Activated naive CD4-positive, alpha-beta T cell treated with anti-CD3 and anti-CD28 coated beads, Interleukin-2, amount 50 U/mL, for 72 hours (primary cell): Measurements from ENCODE around the gene BRD7. TPM values are rescaled to one million over a fixed set of nuclear protein-coding genes. Genes with fewer than 3 reads are reported as not detected.
"Not testable (repeated sequence)": the region's sequence is repeated elsewhere in the genome, so short reads cannot be mapped to it uniquely, and the experiment has no call there.

Experiments used
- ATAC-seq, 2 donors: fragments of 150-1000 bp; cut with Tn5 transposase; 2 replicates each; pipeline ENCODE4 v1.10.0; 2021; ENCODE audit warnings: mild to moderate bottlenecking in 2 of 2, moderate library complexity in 2 of 2
- DNase-seq, 2 donors: peaks; one replicate each; pipeline ENCODE4 v3.0.0; 2021 to 2022; ENCODE audit warnings: low spot score in 2 of 2
- H3K27ac Mint-ChIP-seq, 2 donors: one replicate each; pipeline ENCODE4 v1.8.0; 2022; ENCODE audit warnings: mild to moderate bottlenecking in 2 of 2, mixed read lengths in 2 of 2
- H3K36me3 Mint-ChIP-seq, 2 donors: one replicate each; pipeline ENCODE4 v1.8.0; 2022; ENCODE audit warnings: mixed read lengths in 2 of 2
- H3K9me3 Mint-ChIP-seq, 2 donors: one replicate each; pipeline ENCODE4 v1.8.0; 2022; ENCODE audit warnings: mixed read lengths in 2 of 2
- total RNA-seq, 2 donors: library from RNA; stranded (reverse); gene quantifications; one replicate each; pipeline ENCODE4 v1.2.3, GENCODE V29; 2022

Gene BRD7
- total RNA-seq, 2 donors from 2014 or later, result 71.5 to 84.9 TPM

GRCh38 chr16:50371936-50372595 is 3.3 kb upstream of the BRD7 start:
- DNase-seq (no peak), ATAC-seq (no peak)
- Mint-ChIP-seq H3K9me3 (no peaks in the 10 kb centered on the region), H3K27ac (no peak overlapping the region), H3K36me3 (peaks cover 10 to 11% of the 10 kb centered on the region in 2 donors)

DNA sequence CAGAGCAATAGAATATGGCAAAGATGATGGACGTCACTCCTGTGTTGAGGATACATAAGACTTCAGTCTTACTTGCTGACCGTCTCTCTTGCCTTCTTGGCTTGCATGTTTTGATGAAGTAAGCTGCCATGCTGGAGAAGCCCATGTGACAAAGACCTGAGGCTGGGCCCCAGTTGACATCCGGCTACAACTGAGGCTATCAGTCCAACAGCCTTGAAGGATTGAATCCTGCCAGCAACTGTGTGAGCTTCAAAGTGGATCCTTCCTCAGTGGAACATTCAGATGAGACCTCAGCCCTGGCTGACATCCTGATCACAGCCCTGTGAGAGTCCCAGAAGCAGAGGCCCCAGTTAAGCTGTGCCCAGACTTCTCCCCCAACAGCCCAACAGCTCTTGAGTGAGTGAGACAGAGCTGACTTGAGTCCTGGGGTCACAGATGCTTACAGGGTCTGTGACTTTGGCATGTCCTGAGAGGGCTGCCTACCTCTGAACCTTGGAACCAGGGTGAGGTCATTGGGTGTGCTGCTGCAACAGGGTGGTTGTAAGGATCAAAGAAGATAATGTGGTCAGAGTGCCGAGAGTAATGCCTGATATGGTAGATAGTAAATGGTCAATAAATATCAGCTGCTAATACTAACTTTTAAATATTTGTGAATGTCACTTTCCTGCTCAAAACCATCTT is 2.4 kb upstream of the BRD7 start:
- Mint-ChIP-seq H3K36me3 (peaks cover 10 to 13% of the 10 kb centered on the region in 2 donors), H3K27ac (no peak overlapping the region), H3K9me3 (no peaks in the 10 kb centered on the region)
- no peak for ATAC-seq
- no peak for DNase-seq

GRCh38 chr16:50369133-50369804 is 481 bp upstream of the BRD7 start:
- peak in 1 of 2 donors; percentile 2 for ATAC-seq
- no peaks in the 10 kb centered on the region for H3K9me3 Mint-ChIP-seq
- H3K36me3 Mint-ChIP-seq, result peaks cover 23 to 30% of the 10 kb centered on the region in 2 donors
- no peak for DNase-seq
- peak overlapping the region; percentile 92 to 96 for H3K27ac Mint-ChIP-seq

DNA sequence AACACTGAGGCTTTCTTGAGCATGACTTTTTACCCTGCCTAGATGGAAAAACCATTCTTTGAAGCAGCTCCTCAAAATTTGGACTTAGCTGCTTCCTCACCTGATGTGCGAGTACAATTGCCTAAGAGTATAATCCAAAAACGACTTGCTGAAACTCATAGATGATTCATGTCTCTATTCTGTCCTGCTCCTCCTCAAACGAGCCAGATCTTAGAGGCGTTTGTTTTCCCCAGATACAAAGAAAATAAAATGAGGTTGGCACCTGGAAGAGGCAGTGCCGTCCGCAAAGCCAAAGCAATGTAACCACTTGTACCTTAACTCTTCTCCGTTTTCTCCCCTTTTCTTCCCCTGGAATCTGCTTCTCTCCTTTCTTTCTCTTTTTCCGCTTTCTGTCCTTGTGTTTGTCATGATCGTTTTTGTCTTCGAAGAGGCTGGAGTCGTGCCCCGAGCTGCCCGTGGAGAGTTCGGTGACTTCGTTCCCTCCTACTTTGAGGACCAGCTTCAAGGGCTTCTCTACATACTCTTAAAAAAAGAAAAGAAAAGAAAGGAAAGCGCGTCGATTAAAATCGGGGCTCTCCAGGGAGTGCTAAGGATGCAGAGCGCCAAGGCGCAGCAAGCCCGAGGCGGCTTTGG is 895 bp downstream of the BRD7 start:
- Mint-ChIP-seq H3K9me3 (no peaks in the 10 kb centered on the region), H3K27ac (peak overlapping the region; percentile 95 to 97), H3K36me3 (peaks cover 30 to 32% of the 10 kb centered on the region in 2 donors)
- ATAC-seq (peak; percentile 19 to 36), DNase-seq (no peak)

DNA sequence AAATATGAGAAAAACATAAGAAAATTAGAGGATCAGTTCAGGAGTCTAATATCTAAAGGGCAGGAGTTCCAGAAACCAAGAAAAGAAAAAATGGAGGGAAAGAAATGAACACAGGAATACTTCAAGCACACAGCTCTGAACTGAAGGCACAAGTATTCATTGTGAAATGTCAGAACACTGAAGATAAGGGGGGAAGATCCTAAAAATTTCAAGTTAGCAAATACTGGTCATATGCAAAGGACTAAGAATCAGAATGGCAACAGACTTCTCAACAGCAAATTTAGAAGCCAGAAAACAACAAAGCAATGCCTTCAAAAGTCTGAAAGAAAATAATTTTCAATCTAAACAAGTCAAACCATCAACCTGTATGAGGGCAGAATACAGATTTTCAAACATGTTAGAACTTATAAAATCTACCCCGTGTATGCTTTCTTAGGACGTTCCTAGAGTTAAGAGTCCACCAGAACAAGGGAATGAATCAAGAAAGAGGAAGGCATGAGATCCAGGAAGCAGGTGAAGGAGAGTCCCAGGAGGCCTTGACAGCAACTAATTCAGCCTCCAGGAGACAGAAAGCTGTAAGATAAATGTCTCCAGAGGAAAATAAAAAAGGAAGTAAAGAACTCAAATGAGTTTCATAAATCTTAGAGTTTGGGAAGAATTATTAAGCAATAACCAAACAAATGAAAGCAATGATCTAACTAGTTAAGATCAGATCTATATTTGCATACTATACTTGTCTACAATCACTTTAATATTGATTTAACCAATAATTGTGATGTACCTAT is 2.8 kb downstream of the BRD7 start:
- Mint-ChIP-seq H3K9me3 (no peaks in the 10 kb centered on the region), H3K27ac (peak overlapping the region; percentile 1 to 25), H3K36me3 (peaks cover 30 to 32% of the 10 kb centered on the region in 2 donors)
- ATAC-seq, result no peak
- no peak for DNase-seq

GRCh38 chr16:50363656-50364055 is 5.1 kb downstream of the BRD7 start:
- no peak for DNase-seq
- Mint-ChIP-seq H3K9me3 (no peaks in the 10 kb centered on the region), H3K36me3 (peaks cover 30 to 32% of the 10 kb centered on the region in 2 donors), H3K27ac (no peak overlapping the region)
- no peak for ATAC-seq

DNA sequence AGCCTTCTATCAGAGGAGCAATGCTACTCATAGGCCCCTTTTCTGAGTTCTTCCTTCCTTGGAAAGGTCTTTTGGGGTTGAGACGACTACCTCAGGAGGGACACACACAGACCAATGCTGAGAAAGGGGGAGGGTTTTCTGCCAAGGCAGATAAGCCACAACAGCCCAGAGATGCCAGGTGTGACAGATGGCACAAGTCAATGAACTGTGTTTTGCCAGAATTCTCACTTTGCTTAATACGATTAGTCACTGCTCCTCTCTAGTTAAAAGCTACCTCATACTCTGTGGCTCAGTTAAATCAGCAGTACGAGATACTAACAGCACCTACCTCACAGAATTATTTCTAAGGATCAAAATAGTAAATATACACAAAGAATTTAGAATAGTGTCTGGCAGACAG is 8.0 kb downstream of the BRD7 start:
- Mint-ChIP-seq H3K27ac (peak overlapping the region; percentile 45 to 55), H3K36me3 (peaks cover 16 to 20% of the 10 kb centered on the region in 2 donors), H3K9me3 (no peaks in the 10 kb centered on the region)
- DNase-seq, result no peak
- peak; percentile 41 to 49 for ATAC-seq

DNA sequence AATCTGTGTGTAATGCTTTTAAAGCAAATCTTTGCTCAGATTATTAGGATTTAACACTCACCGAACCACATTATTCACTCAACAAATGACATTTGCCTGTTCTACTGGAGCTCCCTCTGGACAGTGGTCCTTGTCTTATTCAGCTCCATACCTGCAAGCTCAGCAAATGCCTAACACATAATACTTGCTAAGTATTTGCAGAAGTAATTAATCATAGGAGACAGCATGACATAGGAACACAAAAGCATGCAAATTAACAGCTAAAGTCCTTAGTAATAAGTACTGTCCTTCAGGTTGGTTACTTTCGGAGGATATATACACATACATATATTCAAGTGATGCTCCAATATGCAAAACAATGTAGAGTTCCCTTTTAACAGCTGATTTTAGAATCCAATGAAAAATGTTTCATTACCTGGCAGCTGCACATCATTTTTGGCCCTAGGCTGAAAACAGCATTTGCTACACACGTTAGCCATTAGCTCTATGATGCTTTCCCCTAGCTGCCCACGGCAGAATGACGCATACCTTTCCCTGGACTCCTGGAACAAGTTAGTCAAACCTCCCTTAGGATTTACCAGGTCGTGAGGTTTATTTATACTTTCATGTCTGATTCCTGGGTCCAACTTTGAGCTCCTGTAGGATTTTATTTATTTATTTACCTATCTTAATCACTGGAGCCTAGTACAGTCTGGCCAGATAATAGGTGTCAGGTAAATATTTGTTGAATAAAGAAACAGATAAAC is 8.6 kb downstream of the BRD7 start:
- Mint-ChIP-seq H3K27ac (peak overlapping the region; percentile 10 to 45), H3K9me3 (no peaks in the 10 kb centered on the region), H3K36me3 (peaks cover 14 to 19% of the 10 kb centered on the region in 2 donors)
- DNase-seq (no peak), ATAC-seq (no peak)

GRCh38 chr16:50359626-50360025 is 9.2 kb downstream of the BRD7 start:
- ATAC-seq, result no peak
- Mint-ChIP-seq H3K9me3 (no peaks in the 10 kb centered on the region), H3K36me3 (peaks cover 10 to 19% of the 10 kb centered on the region in 2 donors)

GRCh38 chr16:50354629-50355456 is 13.9 kb downstream of the BRD7 start:
- Mint-ChIP-seq H3K36me3 (peaks cover 10 to 19% of the 10 kb centered on the region in 2 donors), H3K9me3 (no peaks in the 10 kb centered on the region), H3K27ac (no peak overlapping the region)
- no peak for ATAC-seq
- no peak for DNase-seq

More at GRCh38 chr16:50359626-50360025, 9.2 kb downstream of the BRD7 start:
- peak overlapping the region in 1 of 2 donors; percentile 10 for H3K27ac Mint-ChIP-seq
- no peak for DNase-seq

DNA sequence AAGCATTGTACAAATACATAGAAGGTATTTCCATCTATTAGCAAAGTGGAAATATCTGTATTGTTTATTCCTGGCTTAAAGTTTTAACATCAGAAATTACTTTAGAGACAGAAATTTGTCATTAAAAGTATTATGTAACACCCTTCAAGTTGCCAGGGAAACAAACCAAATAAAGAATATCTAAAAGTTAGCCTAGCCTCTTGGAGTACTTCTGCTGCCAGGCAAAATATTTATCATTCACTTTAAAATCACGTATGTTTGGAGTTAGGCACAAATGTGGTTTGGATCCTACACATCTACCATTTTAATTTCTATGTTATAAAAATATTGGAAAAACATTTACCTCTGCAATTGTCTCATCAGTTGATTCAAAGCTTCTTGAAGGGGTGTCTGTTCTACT is 14.7 kb downstream of the BRD7 start:
- no peak for ATAC-seq
- Mint-ChIP-seq H3K9me3 (peaks cover 3 to 6% of the 10 kb centered on the region in 2 donors), H3K27ac (no peak overlapping the region), H3K36me3 (peaks cover 17 to 27% of the 10 kb centered on the region in 2 donors)
- DNase-seq, result no peak

GRCh38 chr16:50351952-50352351 is 16.8 kb downstream of the BRD7 start:
- peaks cover 3 to 10% of the 10 kb centered on the region in 2 donors for H3K9me3 Mint-ChIP-seq
- peaks cover 37 to 46% of the 10 kb centered on the region in 2 donors for H3K36me3 Mint-ChIP-seq
- peak overlapping the region in 1 of 2 donors; percentile 1 for H3K27ac Mint-ChIP-seq
- DNase-seq, result no peak
- ATAC-seq, result peak; percentile 61 to 77

DNA sequence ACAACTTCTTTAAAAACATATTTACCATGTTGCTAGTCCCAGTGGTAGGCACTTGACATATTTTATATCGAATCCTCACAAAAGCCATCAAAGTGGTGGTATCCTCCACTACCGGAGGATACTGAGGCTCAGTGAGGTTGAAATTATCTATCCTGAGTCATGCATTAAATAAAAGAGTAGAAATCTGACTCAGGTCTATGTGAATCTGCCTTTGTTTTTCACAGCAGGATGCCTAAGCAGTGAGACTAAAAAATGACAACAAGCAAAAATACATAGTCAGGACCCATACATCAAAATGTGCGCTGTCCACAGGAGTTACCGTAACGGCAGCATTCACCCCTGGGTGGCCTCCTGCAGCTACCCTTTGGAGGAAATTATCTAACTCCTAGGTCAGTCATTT is 17.7 kb downstream of the BRD7 start:
- Mint-ChIP-seq H3K9me3 (peaks cover 4 to 10% of the 10 kb centered on the region in 2 donors), H3K27ac (peak overlapping the region in 1 of 2 donors; percentile 26), H3K36me3 (peaks cover 43 to 54% of the 10 kb centered on the region in 2 donors)
- no peak for ATAC-seq
- DNase-seq, result no peak

DNA sequence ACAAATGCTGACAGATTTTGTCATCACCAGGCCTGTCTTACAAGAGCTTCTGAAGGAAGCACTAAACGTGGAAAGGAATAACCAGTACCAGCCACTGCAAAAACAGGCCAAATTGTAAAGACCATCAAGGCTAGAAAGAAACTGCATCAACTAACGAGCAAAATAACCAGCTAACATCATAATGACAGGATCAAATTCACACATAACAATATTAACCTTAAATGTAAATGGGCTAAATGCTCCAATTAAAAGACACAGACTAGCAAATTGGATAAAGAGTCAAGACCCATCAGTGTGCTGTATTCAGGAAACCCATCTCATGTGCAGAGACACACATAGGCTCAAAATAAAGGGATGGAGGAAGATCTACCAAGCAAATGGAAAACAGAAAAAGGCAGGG is 23.6 kb downstream of the BRD7 start:
- ATAC-seq, H3K27ac Mint-ChIP-seq, DNase-seq: not testable (repeated sequence)
- H3K9me3 Mint-ChIP-seq, result peaks cover 6 to 10% of the 10 kb centered on the region in 2 donors
- peaks cover 64 to 68% of the 10 kb centered on the region in 2 donors for H3K36me3 Mint-ChIP-seq

DNA sequence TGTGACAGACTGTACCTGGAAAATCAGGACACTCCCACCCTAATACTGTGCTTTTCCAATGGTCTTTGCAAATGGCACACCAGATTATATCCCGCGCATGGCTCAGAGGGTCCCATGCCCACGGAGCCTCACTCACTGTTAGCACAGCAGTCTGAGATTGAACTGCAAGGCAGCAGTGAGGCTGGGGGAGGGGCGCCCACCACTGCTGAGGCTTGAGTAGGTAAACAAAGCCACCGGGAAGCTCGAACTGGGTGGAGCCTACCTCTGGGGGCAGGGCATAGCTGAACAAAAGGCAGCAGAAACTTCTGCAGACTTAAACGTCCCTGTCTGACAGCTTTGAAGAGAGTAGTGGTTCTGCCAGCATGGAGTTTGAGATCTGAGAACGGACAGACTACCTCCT is 25.2 kb downstream of the BRD7 start:
- DNase-seq, H3K9me3 Mint-ChIP-seq, H3K27ac Mint-ChIP-seq, ATAC-seq: not testable (repeated sequence)
- H3K36me3 Mint-ChIP-seq, result peaks cover 51 to 52% of the 10 kb centered on the region in 2 donors
